ENCODE measurements around the gene OBSCN. TPM values are rescaled to one million over a fixed set of nuclear protein-coding genes. Genes with fewer than 3 reads are reported as not detected.
A peak's percentile ranks its signal among the peaks of the same experiment; 100 is the strongest.

The OBSCN gene
- total RNA-seq, 1 experiment from 2014 or later = 10.5 TPM

- in situ Hi-C loops (cut with HindIII; ENCODE audit: low pct_unique_long_range_greater_than_20kb, low sequenced_read_pairs) (no loop called here), intact Hi-C loops (cut with micrococcal nuclease; ENCODE audit: unreplicated experiment) (no loop called here)
- ATAC-seq (no peak), DNase-seq (ENCODE audit: low read depth, low spot score) (no peak)
- no peak for TF ChIP-seq CTCF (IDR thresholded peaks at IDR 0.05)
- TF ChIP-seq POLR2AphosphoS5 (IDR thresholded peaks at IDR 0.05; ENCODE audit: low read depth, low read length) = no peak
- TF ChIP-seq SIN3A (IDR thresholded peaks at IDR 0.05; ENCODE audit: borderline replicate concordance, insufficient read depth, low read depth, low read length) = no peak
- TF ChIP-seq TCF7L2 (IDR thresholded peaks at IDR 0.05; ENCODE audit: low read depth, low read length) = no peak
- TF ChIP-seq REST (IDR thresholded peaks at IDR 0.05; ENCODE audit: insufficient read depth in 1 of 2, low read depth in 2 of 2, low read length in 1 of 2) = no peak
- ChIA-PET CTCF (interaction anchor here (0.8 kb wide), 1 partner anchor 9 kb away, joined by 3 read pairs; no protein-coding TSS in a partner anchor), POLR2A (no interaction called here)
- H3K36me3 ChIP-seq (ENCODE audit: control insufficient read depth, insufficient read depth, low read length) = no peaks in the 10 kb centered on the region
- no peaks in the 10 kb centered on the region for H3K27me3 ChIP-seq (ENCODE audit: control insufficient read depth, insufficient read depth, low read length)
- H3K27ac ChIP-seq (ENCODE audit: low read length) = no peak overlapping the region
- BruUV-seq (replicated peaks) = no TSS peak
- H3K9me3 ChIP-seq (ENCODE audit: control insufficient read depth, insufficient read depth, low read depth, low read length) = no peaks in the 10 kb centered on the region
- no peaks in the 10 kb centered on the region for H3K4me1 ChIP-seq (ENCODE audit: control insufficient read depth, insufficient read depth, low read length)
- H3K4me3 ChIP-seq (ENCODE audit: low read depth in 2 of 2, low read length in 2 of 2) = no peak overlapping the region
Observed at GRCh38 chr1:228314315-228314657, 106.4 kb downstream of the OBSCN start.

- BruUV-seq (replicated peaks) = no TSS peak
- ChIA-PET CTCF (interaction anchor here (0.8 kb wide), 1 partner anchor 9 kb away, joined by 3 read pairs; no protein-coding TSS in a partner anchor), POLR2A (no interaction called here)
- no peaks in the 10 kb centered on the region for H3K9me3 ChIP-seq (ENCODE audit: control insufficient read depth, insufficient read depth, low read depth, low read length)
- H3K27ac ChIP-seq (ENCODE audit: low read length) = no peak overlapping the region
- intact Hi-C loops (cut with micrococcal nuclease; ENCODE audit: unreplicated experiment) = no loop called here
- no peak for TF ChIP-seq SIN3A (IDR thresholded peaks at IDR 0.05; ENCODE audit: borderline replicate concordance, insufficient read depth, low read depth, low read length)
- TF ChIP-seq TCF7L2 (IDR thresholded peaks at IDR 0.05; ENCODE audit: low read depth, low read length) = no peak
- TF ChIP-seq CTCF (IDR thresholded peaks at IDR 0.05) = no peak
- TF ChIP-seq REST (IDR thresholded peaks at IDR 0.05; ENCODE audit: insufficient read depth in 1 of 2, low read depth in 2 of 2, low read length in 1 of 2) = no peak
- TF ChIP-seq POLR2AphosphoS5 (IDR thresholded peaks at IDR 0.05; ENCODE audit: low read depth, low read length) = no peak
- in situ Hi-C loops (cut with HindIII; ENCODE audit: low pct_unique_long_range_greater_than_20kb, low sequenced_read_pairs) = no loop called here
- no peaks in the 10 kb centered on the region for H3K27me3 ChIP-seq (ENCODE audit: control insufficient read depth, insufficient read depth, low read length)
- H3K36me3 ChIP-seq (ENCODE audit: control insufficient read depth, insufficient read depth, low read length) = no peaks in the 10 kb centered on the region
- peak; percentile 41; the same call in 1 of the 2 replicates for ATAC-seq
- H3K4me3 ChIP-seq (ENCODE audit: low read depth in 2 of 2, low read length in 2 of 2) = no peak overlapping the region
- no peaks in the 10 kb centered on the region for H3K4me1 ChIP-seq (ENCODE audit: control insufficient read depth, insufficient read depth, low read length)
- no peak for DNase-seq (ENCODE audit: low read depth, low spot score)
Observed at GRCh38 chr1:228314658-228315483, 107.0 kb downstream of the OBSCN start.
